ENCODE data around the gene ADAMTS1.
"Not testable (repeated sequence)": the region's sequence is repeated elsewhere in the genome, so short reads cannot be mapped to it uniquely, and the experiment has no call there.

The ADAMTS1 gene

GRCh38 chr21:26845066-26845758 lies at the start of gene ADAMTS1:
ADAMTS1 (minus strand) TSS chr21:26845409; CDS start chr21:26844954, 455 bp downstream.
- no peak for DNase-seq

GRCh38 chr21:26892151-26892550 lies 46.9 kb upstream of the ADAMTS1 start:
- no peak for DNase-seq

- DNase-seq, result no peak
Observed at GRCh38 chr21:26888931-26889330, 43.7 kb upstream of the ADAMTS1 start.

- no peak for DNase-seq
Observed at GRCh38 chr21:26888256-26888655, 43.0 kb upstream of the ADAMTS1 start.

GRCh38 chr21:26887251-26887650 lies 42.0 kb upstream of the ADAMTS1 start:
- DNase-seq, result no peak

GRCh38 chr21:26884436-26884835 lies 39.2 kb upstream of the ADAMTS1 start:
- no peak for DNase-seq

GRCh38 chr21:26883768-26884167 lies 38.6 kb upstream of the ADAMTS1 start:
- DNase-seq, result no peak

- DNase-seq, result no peak
Observed at GRCh38 chr21:26881504-26882228, 36.5 kb upstream of the ADAMTS1 start.

- no peak for DNase-seq
Observed at GRCh38 chr21:26877018-26877417, 31.8 kb upstream of the ADAMTS1 start.

GRCh38 chr21:26874347-26874746 lies 29.1 kb upstream of the ADAMTS1 start:
- no peak for DNase-seq

- no peak for DNase-seq
Observed at GRCh38 chr21:26865857-26866256, 20.6 kb upstream of the ADAMTS1 start.

- DNase-seq, result not testable (repeated sequence)
Observed at GRCh38 chr21:26856871-26857350, 11.7 kb upstream of the ADAMTS1 start.

GRCh38 chr21:26854695-26855094 lies 9.5 kb upstream of the ADAMTS1 start:
- not testable (repeated sequence) for DNase-seq

GRCh38 chr21:26852423-26852822 lies 7.2 kb upstream of the ADAMTS1 start:
- DNase-seq, result no peak

- DNase-seq, result no peak
Observed at GRCh38 chr21:26851109-26851944, 6.1 kb upstream of the ADAMTS1 start.

GRCh38 chr21:26850116-26850643 lies 5.0 kb upstream of the ADAMTS1 start:
- DNase-seq, result no peak

GRCh38 chr21:26849428-26850115 lies 4.4 kb upstream of the ADAMTS1 start:
- no peak for DNase-seq

- DNase-seq, result no peak
Observed at GRCh38 chr21:26847921-26848320, 2.7 kb upstream of the ADAMTS1 start.

- DNase-seq, result no peak
Observed at GRCh38 chr21:26847002-26847401, 1.8 kb upstream of the ADAMTS1 start.

GRCh38 chr21:26846036-26846931 lies 1.1 kb upstream of the ADAMTS1 start:
- no peak for DNase-seq

- no peak for DNase-seq
Observed at GRCh38 chr21:26845759-26846035, 488 bp upstream of the ADAMTS1 start.
